HCT116 (cell line): Measurements from ENCODE around the gene FBXO46. TPM values are rescaled to one million over a fixed set of nuclear protein-coding genes. Genes with fewer than 3 reads are reported as not detected.

ENCODE experiments used
- ATAC-seq: fragments of 200-7000 bp; cut with Tn5 transposase; 2 replicates; pipeline ENCODE4 v1.9.1; 2020; ENCODE audit warnings: mild to moderate bottlenecking, moderate library complexity
- BruUV-seq: library from RNA; stranded (reverse); fragments of 400-500 nt; replicated peaks from 2 replicates; lab custom pipeline; 2021; lab: Mats Ljungman, UMichigan
- CTCF ChIA-PET: fragments of 300-600 bp; sonication (Branson Sonifier 250); formaldehyde crosslinking; loops from one replicate; lab custom pipeline; 2021; ENCODE audit warnings: antibody characterized with exemption; lab: Charles Lee
- POLR2A ChIA-PET: fragments of 300-600, 350-600 bp; sonication (Branson Sonifier 250); formaldehyde crosslinking; loops from one replicate; lab custom pipeline; 2021; ENCODE audit warnings: antibody characterized with exemption; lab: Charles Lee
- RAD21 ChIA-PET, 2 experiments: fragments of 300-600 bp; sonication (Branson Sonifier 250); formaldehyde crosslinking; loops; one replicate each; lab custom pipeline; 2023; ENCODE audit warnings: low total read pairs in 2 of 2; ENCODE audit not compliant: uncharacterized antibody in 2 of 2, unreplicated experiment in 2 of 2, low non-redundant PET in 1 of 2; lab: Charles Lee
- DNase-seq: peaks from one replicate; pipeline ENCODE4 v3.0.0-alpha.2; 2010; ENCODE audit warnings: low read depth, low spot score
- H2AFZ ChIP-seq: fragments of 200-600 bp; shearing (Covaris generic), sonication (generic); 2 replicates; pipeline ENCODE4 v1.6.1; 2017; ENCODE audit warnings: low read depth, mixed run types, mixed read lengths, antibody characterized with exemption, low read length; ENCODE audit not compliant: poor library complexity, severe bottlenecking
- H3K27ac ChIP-seq: 2 replicates; pipeline ENCODE4 v1.5.1; 2012; ENCODE audit warnings: low read depth, low read length
- H3K27me3 ChIP-seq: fragments of 200-600 bp; sonication (generic); 2 replicates; pipeline ENCODE4 v1.6.1; 2016; ENCODE audit warnings: mixed run types, low read length, mixed read lengths; ENCODE audit not compliant: insufficient read depth
- H3K36me3 ChIP-seq, 2 experiments: fragments of 200-500 bp in 1 of 2; fragments of 200-600 bp in 1 of 2; sonication (Bioruptor generic) in 1 of 2; sonication (generic) in 1 of 2; 2 replicates each; pipeline versions ENCODE4 v1.5.1 to v1.6.1; 2014 to 2016; ENCODE audit warnings: low read length in 2 of 2, inconsistent platforms in 1 of 2, mixed read lengths in 1 of 2, mixed run types in 1 of 2; ENCODE audit not compliant: insufficient read depth in 2 of 2, control insufficient read depth in 1 of 2
- H3K4me1 ChIP-seq, 2 experiments: fragments of 200-600 bp in 1 of 2; sonication (generic) in 1 of 2; 2 replicates each; pipeline versions ENCODE4 v1.5.1 to v1.6.1; 2012 to 2017; ENCODE audit warnings: low read length in 2 of 2, inconsistent platforms in 1 of 2, mild to moderate bottlenecking in 1 of 2, mixed read lengths in 1 of 2, mixed run types in 1 of 2, moderate library complexity in 1 of 2; ENCODE audit not compliant: insufficient read depth in 2 of 2, control insufficient read depth in 1 of 2
- H3K4me2 ChIP-seq: fragments of 200-600 bp; sonication (generic); 2 replicates; pipeline ENCODE4 v1.6.1; 2017; ENCODE audit warnings: mixed run types, low read length, mixed read lengths
- H3K4me3 ChIP-seq, 2 experiments: fragments of 200-600 bp in 1 of 2; sonication (generic) in 1 of 2; replicated peaks in 1 of 2; 2 replicates each; pipeline ENCODE4 v1.5.1; 2011 to 2016; ENCODE audit warnings: low read length in 2 of 2, control low read depth in 1 of 2, low read depth in 1 of 2, mild to moderate bottlenecking in 1 of 2, mixed read lengths in 1 of 2, mixed run types in 1 of 2
- H3K79me2 ChIP-seq: fragments of 200-600 bp; sonication (generic); 2 replicates; pipeline ENCODE4 v1.6.1; 2017; ENCODE audit warnings: mild to moderate bottlenecking, mixed run types, low read length, moderate library complexity, mixed read lengths; ENCODE audit not compliant: insufficient read depth
- H3K9ac ChIP-seq: fragments of 200-600 bp; sonication (generic); 2 replicates; pipeline ENCODE4 v1.6.1; 2016; ENCODE audit warnings: low read length, mixed read lengths
- H3K9me2 ChIP-seq: fragments of 200-600 bp; sonication (generic), shearing (Covaris generic); 2 replicates; pipeline ENCODE4 v1.6.1; 2017; ENCODE audit warnings: mixed run types, mild to moderate bottlenecking, moderate library complexity; ENCODE audit not compliant: insufficient read depth
- H3K9me3 ChIP-seq, 2 experiments: fragments of 200-500 bp in 1 of 2; fragments of 200-600 bp in 1 of 2; sonication (Bioruptor generic) in 1 of 2; sonication (generic) in 1 of 2; 2 replicates each; pipeline ENCODE4 v1.6.1; 2014 to 2017; ENCODE audit warnings: low read length in 2 of 2, mixed read lengths in 2 of 2, inconsistent platforms in 1 of 2, low read depth in 1 of 2, mild to moderate bottlenecking in 1 of 2, mixed run types in 1 of 2, moderate library complexity in 1 of 2; ENCODE audit not compliant: control insufficient read depth in 1 of 2, insufficient read depth in 1 of 2
- H4K20me1 ChIP-seq: fragments of 200-600 bp; sonication (generic), shearing (Covaris generic); 2 replicates; pipeline ENCODE4 v1.6.1; 2017; ENCODE audit warnings: mixed run types, mild to moderate bottlenecking, moderate library complexity; ENCODE audit not compliant: insufficient read depth
- EGR1 ChIP-seq: IDR thresholded peaks from 2 replicates; pipeline ENCODE4 v1.6.1; 2012; ENCODE audit warnings: low read depth
- EZH2phosphoT487 ChIP-seq: fragments of 200-600 bp; IDR thresholded peaks from 2 replicates; pipeline ENCODE4 v1.6.1; 2018; ENCODE audit warnings: antibody characterized with exemption, borderline replicate concordance
- FOSL1 ChIP-seq: IDR thresholded peaks from 2 replicates; pipeline ENCODE4 v1.6.1; 2012; ENCODE audit warnings: low read depth
- MAX ChIP-seq: IDR thresholded peaks from 2 replicates; pipeline ENCODE4 v1.6.1; 2012
- POLR2AphosphoS5 ChIP-seq: IDR thresholded peaks from 2 replicates; pipeline ENCODE4 v1.6.1; 2011; ENCODE audit warnings: mild to moderate bottlenecking, low read depth, low read length, moderate library complexity
- SP1 ChIP-seq: IDR thresholded peaks from 2 replicates; pipeline ENCODE4 v1.6.1; 2012; ENCODE audit warnings: low read depth
- SRF ChIP-seq: IDR thresholded peaks from 2 replicates; pipeline ENCODE4 v1.6.1; 2012; ENCODE audit warnings: low read depth
- intact Hi-C: fragments of 100-400 bp; cut with micrococcal nuclease; formaldehyde crosslinking; loops from 2 replicates; pipeline ENCODE4 v1.10.0; 2022
- total RNA-seq: library from RNA; stranded (reverse); gene quantifications from one replicate; pipeline ENCODE4 v1.2.1, GENCODE V29; 2021; ENCODE audit not compliant: unreplicated experiment
- TF ChIP-seq, protein P1 (sequence below): IDR thresholded peaks from 2 replicates; pipeline ENCODE4 v1.6.1; 2012

Gene FBXO46
- total RNA-seq, 1 experiment from 2014 or later = 31.7 TPM

DNA sequence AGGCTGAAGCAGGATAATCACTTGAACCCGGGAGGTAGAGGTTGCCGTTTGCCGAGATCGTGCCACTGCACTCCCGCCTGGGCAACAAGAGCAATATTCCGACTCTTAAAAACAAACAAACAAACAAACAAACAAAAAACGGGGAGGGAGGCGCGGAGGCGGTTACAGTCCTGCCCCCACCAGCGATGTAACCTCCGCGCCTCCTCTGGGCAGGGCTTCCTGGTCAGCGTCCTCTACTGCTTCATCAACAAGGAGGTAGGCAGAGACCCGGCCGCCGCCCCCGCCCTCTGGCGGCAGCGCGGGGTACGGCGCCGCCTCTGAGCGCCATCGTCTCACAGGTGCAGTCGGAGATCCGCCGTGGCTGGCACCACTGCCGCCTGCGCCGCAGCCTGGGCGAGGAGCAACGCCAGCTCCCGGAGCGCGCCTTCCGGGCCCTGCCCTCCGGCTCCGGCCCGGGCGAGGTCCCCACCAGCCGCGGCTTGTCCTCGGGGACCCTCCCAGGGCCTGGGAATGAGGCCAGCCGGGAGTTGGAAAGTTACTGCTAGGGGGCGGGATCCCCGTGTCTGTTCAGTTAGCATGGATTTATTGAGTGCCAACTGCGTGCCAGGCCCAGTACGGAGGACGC lies 49.2 kb downstream of the FBXO46 start (continued):
- TF ChIP-seq MAX = peak; percentile 39; the same call in 1 of the 2 replicates
- no peak for TF ChIP-seq SRF
- TF ChIP-seq POLR2AphosphoS5 = peak; percentile 67
- TF ChIP-seq EZH2phosphoT487 = no peak

DNA sequence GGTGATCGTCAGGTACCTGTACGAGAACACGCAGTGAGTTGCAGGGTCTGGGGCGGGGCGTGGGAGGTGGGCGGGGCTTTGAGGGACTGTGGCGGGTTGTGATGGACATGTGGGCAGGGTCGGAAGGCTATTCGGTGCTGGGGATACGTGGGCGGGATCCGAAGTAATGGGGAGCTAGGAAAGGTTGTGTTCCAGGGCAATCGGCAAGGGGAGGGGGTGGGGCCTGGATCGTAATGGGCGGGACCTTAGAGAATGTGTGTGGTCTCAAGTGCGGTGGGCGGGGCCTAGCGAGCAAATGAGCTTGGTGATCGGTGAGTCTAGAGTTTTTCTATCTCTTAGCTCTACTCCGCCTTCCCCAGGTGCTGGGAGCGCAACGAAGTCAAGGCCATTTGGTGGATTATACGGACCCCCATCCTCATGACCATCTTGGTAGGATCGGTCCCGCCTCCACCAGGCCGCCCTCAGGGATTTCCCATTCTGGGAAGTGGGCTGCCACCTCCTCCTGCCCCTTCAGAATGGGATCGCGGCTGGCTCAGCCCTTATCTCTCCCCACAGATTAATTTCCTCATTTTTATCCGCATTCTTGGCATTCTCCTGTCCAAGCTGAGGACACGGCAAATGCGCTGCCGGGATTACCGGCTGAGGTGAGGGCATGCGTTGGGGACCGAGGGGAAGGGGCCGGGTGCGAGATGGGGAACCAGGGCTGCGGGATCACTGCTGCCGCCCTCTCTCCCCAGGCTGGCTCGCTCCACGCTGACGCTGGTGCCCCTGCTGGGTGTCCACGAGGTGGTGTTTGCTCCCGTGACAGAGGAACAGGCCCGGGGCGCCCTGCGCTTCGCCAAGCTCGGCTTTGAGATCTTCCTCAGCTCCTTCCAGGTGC lies 53.1 kb downstream of the FBXO46 start:
- no peaks in the 10 kb centered on the region for H3K36me3 ChIP-seq
- ChIA-PET CTCF (interaction anchor here (1.0 to 2.2 kb wide), 6 partner anchors 8 to 92 kb away, joined by 3 to 22 read pairs (median 4); partner anchors contain the start of genes QPCTL, SIX5 and SNRPD2), RAD21 (interaction anchor here in 1 of 2 experiments (0.6 to 1.1 kb wide), 4 partner anchors 32 to 249 kb away, joined by 4 to 7 read pairs (median 5); partner anchors contain the start of gene MYPOP), POLR2A (interaction anchor here (0.6 to 2.4 kb wide), 10 partner anchors 8 to 210 kb away, joined by 3 to 19 read pairs (median 4); partner anchors contain the start of genes FOSB, GIPR, QPCTL and SNRPD2)
- no peaks in the 10 kb centered on the region for H3K79me2 ChIP-seq
- intact Hi-C loops = no loop called here
- peak overlapping the region; percentile 98 for H3K4me2 ChIP-seq
- no peak overlapping the region for H2AFZ ChIP-seq
- no peaks in the 10 kb centered on the region for H3K27me3 ChIP-seq
- H4K20me1 ChIP-seq = no peaks in the 10 kb centered on the region
- peak overlapping the region; percentile 68 to 75 for H3K4me3 ChIP-seq
- no peaks in the 10 kb centered on the region for H3K9me3 ChIP-seq
- peaks cover 17 to 37% of the 10 kb centered on the region in 2 experiments for H3K4me1 ChIP-seq
- peak; percentile 48 for TF ChIP-seq SP1
- TF ChIP-seq EGR1 = peak; percentile 90
- peak; percentile 67 for TF ChIP-seq POLR2AphosphoS5
- TF ChIP-seq, protein P1, sequence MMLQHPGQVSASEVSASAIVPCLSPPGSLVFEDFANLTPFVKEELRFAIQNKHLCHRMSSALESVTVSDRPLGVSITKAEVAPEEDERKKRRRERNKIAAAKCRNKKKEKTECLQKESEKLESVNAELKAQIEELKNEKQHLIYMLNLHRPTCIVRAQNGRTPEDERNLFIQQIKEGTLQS = no peak
- TF ChIP-seq FOSL1 = no peak
- H3K9me2 ChIP-seq = no peaks in the 10 kb centered on the region
- DNase-seq = peak; percentile 99
- peak overlapping the region; percentile 45; the same call in 1 of the 2 replicates for H3K27ac ChIP-seq
- BruUV-seq = TSS peak; percentile 44
- ATAC-seq = peak; percentile 86
- H3K9ac ChIP-seq = peak overlapping the region; percentile 83
